ENCODE data around the gene SERPINB1.

SERPINB1 gene

GRCh38 chr6:2795162-2795561, 46.5 kb downstream of the SERPINB1 start:
- no peaks in the 10 kb centered on the region for H3K27me3 Mint-ChIP-seq (ENCODE audit: low read depth)
- no peak overlapping the region for H3K27ac Mint-ChIP-seq
- H3K9me3 Mint-ChIP-seq: no peaks in the 10 kb centered on the region
- H3K4me3 Mint-ChIP-seq: no peak overlapping the region
- H3K36me3 Mint-ChIP-seq (ENCODE audit: low read depth): peaks cover 11% of the 10 kb centered on the region
- no peak for DNase-seq (ENCODE audit: low spot score)
- H3K4me1 Mint-ChIP-seq (ENCODE audit: low read depth): peaks cover 60% of the 10 kb centered on the region

- H3K9me3 Mint-ChIP-seq: no peaks in the 10 kb centered on the region
- peak overlapping the region; percentile 92 for H3K27ac Mint-ChIP-seq
- no peak for DNase-seq (ENCODE audit: low spot score)
- H3K27me3 Mint-ChIP-seq (ENCODE audit: low read depth): no peaks in the 10 kb centered on the region
- H3K4me3 Mint-ChIP-seq: peak overlapping the region; percentile 73
- H3K36me3 Mint-ChIP-seq (ENCODE audit: low read depth): peaks cover 11% of the 10 kb centered on the region
- peaks cover 51% of the 10 kb centered on the region for H3K4me1 Mint-ChIP-seq (ENCODE audit: low read depth)
Measured at GRCh38 chr6:2794171-2794730, 47.4 kb downstream of the SERPINB1 start.

- Mint-ChIP-seq H3K27me3 (ENCODE audit: low read depth) (no peaks in the 10 kb centered on the region), H3K27ac (peak overlapping the region; percentile 92), H3K4me3 (peak overlapping the region; percentile 73), H3K9me3 (no peaks in the 10 kb centered on the region), H3K4me1 (ENCODE audit: low read depth) (peaks cover 51% of the 10 kb centered on the region), H3K36me3 (ENCODE audit: low read depth) (peaks cover 11% of the 10 kb centered on the region)
- peak; percentile 56 for DNase-seq (ENCODE audit: low spot score)
Measured at GRCh38 chr6:2793534-2794151, 48.0 kb downstream of the SERPINB1 start.

- H3K9me3 Mint-ChIP-seq: no peaks in the 10 kb centered on the region
- DNase-seq (ENCODE audit: low spot score): no peak
- H3K4me1 Mint-ChIP-seq (ENCODE audit: low read depth): peaks cover 43% of the 10 kb centered on the region
- peak overlapping the region; percentile 73 for H3K4me3 Mint-ChIP-seq
- no peaks in the 10 kb centered on the region for H3K27me3 Mint-ChIP-seq (ENCODE audit: low read depth)
- peak overlapping the region; percentile 92 for H3K27ac Mint-ChIP-seq
- peaks cover 14% of the 10 kb centered on the region for H3K36me3 Mint-ChIP-seq (ENCODE audit: low read depth)
Measured at GRCh38 chr6:2792330-2793110, 49.1 kb downstream of the SERPINB1 start.

GRCh38 chr6:2791450-2791974, 50.2 kb downstream of the SERPINB1 start:
- no peaks in the 10 kb centered on the region for H3K27me3 Mint-ChIP-seq (ENCODE audit: low read depth)
- H3K4me3 Mint-ChIP-seq: peak overlapping the region; percentile 70

GRCh38 chr6:2790588-2791449, 50.8 kb downstream of the SERPINB1 start:
- H3K4me3 Mint-ChIP-seq: peak overlapping the region; percentile 70
- no peaks in the 10 kb centered on the region for H3K9me3 Mint-ChIP-seq
- peak overlapping the region; percentile 82 for H3K27ac Mint-ChIP-seq
- H3K36me3 Mint-ChIP-seq (ENCODE audit: low read depth): peaks cover 21% of the 10 kb centered on the region
- H3K4me1 Mint-ChIP-seq (ENCODE audit: low read depth): peaks cover 33% of the 10 kb centered on the region
- peak; percentile 59 for DNase-seq (ENCODE audit: low spot score)
- H3K27me3 Mint-ChIP-seq (ENCODE audit: low read depth): no peaks in the 10 kb centered on the region

More at GRCh38 chr6:2791450-2791974, 50.2 kb downstream of the SERPINB1 start:
- Mint-ChIP-seq H3K9me3 (no peaks in the 10 kb centered on the region), H3K27ac (peak overlapping the region; percentile 82), H3K36me3 (ENCODE audit: low read depth) (peaks cover 18% of the 10 kb centered on the region), H3K4me1 (ENCODE audit: low read depth) (peaks cover 34% of the 10 kb centered on the region)
- no peak for DNase-seq (ENCODE audit: low spot score)

GRCh38 chr6:2786269-2786668, 55.4 kb downstream of the SERPINB1 start:
- Mint-ChIP-seq H3K27me3 (ENCODE audit: low read depth) (no peaks in the 10 kb centered on the region), H3K27ac (no peak overlapping the region), H3K36me3 (ENCODE audit: low read depth) (peaks cover 36% of the 10 kb centered on the region)

GRCh38 chr6:2784930-2785329, 56.7 kb downstream of the SERPINB1 start:
- Mint-ChIP-seq H3K9me3 (no peaks in the 10 kb centered on the region), H3K4me1 (ENCODE audit: low read depth) (peaks cover 2% of the 10 kb centered on the region), H3K27ac (no peak overlapping the region), H3K4me3 (no peak overlapping the region), H3K36me3 (ENCODE audit: low read depth) (peaks cover 41% of the 10 kb centered on the region), H3K27me3 (ENCODE audit: low read depth) (no peaks in the 10 kb centered on the region)
- no peak for DNase-seq (ENCODE audit: low spot score)

More at GRCh38 chr6:2786269-2786668, 55.4 kb downstream of the SERPINB1 start:
- Mint-ChIP-seq H3K4me1 (ENCODE audit: low read depth) (peaks cover 4% of the 10 kb centered on the region), H3K9me3 (no peaks in the 10 kb centered on the region), H3K4me3 (no peak overlapping the region)
- no peak for DNase-seq (ENCODE audit: low spot score)

GRCh38 chr6:2784061-2784460, 57.6 kb downstream of the SERPINB1 start:
- Mint-ChIP-seq H3K27ac (no peak overlapping the region), H3K4me3 (no peak overlapping the region), H3K9me3 (no peaks in the 10 kb centered on the region), H3K4me1 (ENCODE audit: low read depth) (peaks cover 2% of the 10 kb centered on the region), H3K36me3 (ENCODE audit: low read depth) (peaks cover 48% of the 10 kb centered on the region), H3K27me3 (ENCODE audit: low read depth) (no peaks in the 10 kb centered on the region)
- no peak for DNase-seq (ENCODE audit: low spot score)

GRCh38 chr6:2783188-2783963, 58.3 kb downstream of the SERPINB1 start:
- Mint-ChIP-seq H3K36me3 (ENCODE audit: low read depth) (peaks cover 49% of the 10 kb centered on the region), H3K27me3 (ENCODE audit: low read depth) (no peaks in the 10 kb centered on the region), H3K4me1 (ENCODE audit: low read depth) (peaks cover 2% of the 10 kb centered on the region), H3K27ac (no peak overlapping the region), H3K9me3 (no peaks in the 10 kb centered on the region), H3K4me3 (no peak overlapping the region)
- DNase-seq (ENCODE audit: low spot score): no peak

- DNase-seq (ENCODE audit: low spot score): no peak
- Mint-ChIP-seq H3K4me1 (ENCODE audit: low read depth) (peaks cover 2% of the 10 kb centered on the region), H3K27ac (no peak overlapping the region), H3K4me3 (no peak overlapping the region), H3K36me3 (ENCODE audit: low read depth) (peaks cover 50% of the 10 kb centered on the region), H3K27me3 (ENCODE audit: low read depth) (no peaks in the 10 kb centered on the region), H3K9me3 (no peaks in the 10 kb centered on the region)
Measured at GRCh38 chr6:2782825-2783187, 58.9 kb downstream of the SERPINB1 start.

- Mint-ChIP-seq H3K9me3 (no peaks in the 10 kb centered on the region), H3K27me3 (ENCODE audit: low read depth) (no peaks in the 10 kb centered on the region), H3K4me1 (ENCODE audit: low read depth) (peaks cover 2% of the 10 kb centered on the region), H3K4me3 (no peak overlapping the region), H3K27ac (no peak overlapping the region), H3K36me3 (ENCODE audit: low read depth) (peaks cover 51% of the 10 kb centered on the region)
- no peak for DNase-seq (ENCODE audit: low spot score)
Measured at GRCh38 chr6:2782356-2782708, 59.3 kb downstream of the SERPINB1 start.
